Stimulated activated CD4-positive, alpha-beta T cell treated with anti-CD3 and anti-CD28 coated beads, TNF-alpha, amount 100 ng/mL, for 4 hours (primary cell): ENCODE results near the gene GABBR2.

Experiments
- DNase-seq, 3 experiments: peaks; one replicate each; pipeline ENCODE4 v3.0.0-alpha.2; 2020; ENCODE audit warnings: low read depth in 3 of 3

Gene GABBR2

GRCh38 chr9:98569491-98569890, 139.2 kb downstream of the GABBR2 start:
- DNase-seq: no peak

GRCh38 chr9:98568909-98569469, 139.7 kb downstream of the GABBR2 start:
- DNase-seq: no peak

GRCh38 chr9:98568234-98568908, 140.4 kb downstream of the GABBR2 start:
- DNase-seq: no peak

GRCh38 chr9:98567540-98568233, 141.0 kb downstream of the GABBR2 start:
- no peak for DNase-seq

- DNase-seq: no peak
These were observed 143.3 kb downstream of the GABBR2 start for GRCh38 chr9:98565152-98566135.

- no peak for DNase-seq
These were observed 144.0 kb downstream of the GABBR2 start for GRCh38 chr9:98564714-98565113.

GRCh38 chr9:98563988-98564387, 144.7 kb downstream of the GABBR2 start:
- no peak for DNase-seq

GRCh38 chr9:98563212-98563907, 145.4 kb downstream of the GABBR2 start:
- no peak for DNase-seq

- DNase-seq: no peak
These were observed 149.2 kb downstream of the GABBR2 start for GRCh38 chr9:98559561-98559960.

GRCh38 chr9:98558575-98558974, 150.2 kb downstream of the GABBR2 start:
- DNase-seq: no peak

GRCh38 chr9:98556511-98556910, 152.2 kb downstream of the GABBR2 start:
- no peak for DNase-seq

- DNase-seq: no peak
These were observed 152.9 kb downstream of the GABBR2 start for GRCh38 chr9:98555651-98556465.

- DNase-seq: no peak
These were observed 154.0 kb downstream of the GABBR2 start for GRCh38 chr9:98554752-98555151.

- DNase-seq: no peak
These were observed 156.4 kb downstream of the GABBR2 start for GRCh38 chr9:98552331-98552730.

- DNase-seq: no peak
These were observed 157.0 kb downstream of the GABBR2 start for GRCh38 chr9:98551511-98552286.

GRCh38 chr9:98550206-98550820, 158.4 kb downstream of the GABBR2 start:
- no peak for DNase-seq

GRCh38 chr9:98549401-98549800, 159.3 kb downstream of the GABBR2 start:
- DNase-seq: no peak

- no peak for DNase-seq
These were observed 161.1 kb downstream of the GABBR2 start for GRCh38 chr9:98547606-98548005.

GRCh38 chr9:98545021-98545420, 163.7 kb downstream of the GABBR2 start:
- no peak for DNase-seq
